ENCODE results near the gene RAB40B. TPM values are rescaled to one million over a fixed set of nuclear protein-coding genes. Genes with fewer than 3 reads are reported as not detected.

Gene RAB40B
- total RNA-seq, 1 experiment from 2014 or later = 3.2 TPM

DNA sequence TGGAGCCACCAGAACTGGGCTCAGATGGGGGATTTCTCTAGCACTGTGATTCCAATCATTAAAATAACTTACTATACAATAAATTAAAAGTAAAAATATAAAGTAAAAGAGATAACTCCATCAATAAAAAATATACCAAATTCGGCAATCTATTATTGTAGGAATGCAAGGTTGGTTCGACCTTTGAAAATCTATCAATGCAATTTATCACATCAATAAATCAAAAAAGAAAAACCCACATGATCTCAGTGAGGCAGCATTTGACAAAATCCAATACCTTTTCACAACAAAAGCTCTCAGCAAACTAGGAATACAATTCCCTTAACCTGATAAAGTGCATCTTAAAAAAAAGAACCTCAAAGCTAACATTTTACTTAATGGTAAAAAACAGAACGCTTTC, 17.0 kb downstream of the RAB40B start:
- H3K9me3 ChIP-seq (ENCODE audit: low read depth, low read length, poor library complexity, severe bottlenecking) = peaks cover 11% of the 10 kb centered on the region
- ChIA-PET CTCF (no interaction called here), POLR2A (ENCODE audit: low non-redundant PET) (no interaction called here)
- no peak overlapping the region for H3K4me3 ChIP-seq (ENCODE audit: low read depth, low read length, poor library complexity, severe bottlenecking)
- intact Hi-C loops (cut with micrococcal nuclease; ENCODE audit: unreplicated experiment) = no loop called here
- no peaks in the 10 kb centered on the region for H3K36me3 ChIP-seq (ENCODE audit: insufficient read depth, low read length, poor library complexity, severe bottlenecking)
- H3K27me3 ChIP-seq (replicated peaks; ENCODE audit: insufficient read depth, low read depth, low read length, poor library complexity) = no peaks in the 10 kb centered on the region
- no peak for DNase-seq (ENCODE audit: low spot score)
- no peak overlapping the region for H3K27ac ChIP-seq (ENCODE audit: low read depth, low read length, poor library complexity, severe bottlenecking)
- no TSS peak for BruUV-seq (replicated peaks)
- no peaks in the 10 kb centered on the region for H3K4me1 ChIP-seq (ENCODE audit: insufficient read depth, low read length, poor library complexity, severe bottlenecking)
- TF ChIP-seq, protein P1, sequence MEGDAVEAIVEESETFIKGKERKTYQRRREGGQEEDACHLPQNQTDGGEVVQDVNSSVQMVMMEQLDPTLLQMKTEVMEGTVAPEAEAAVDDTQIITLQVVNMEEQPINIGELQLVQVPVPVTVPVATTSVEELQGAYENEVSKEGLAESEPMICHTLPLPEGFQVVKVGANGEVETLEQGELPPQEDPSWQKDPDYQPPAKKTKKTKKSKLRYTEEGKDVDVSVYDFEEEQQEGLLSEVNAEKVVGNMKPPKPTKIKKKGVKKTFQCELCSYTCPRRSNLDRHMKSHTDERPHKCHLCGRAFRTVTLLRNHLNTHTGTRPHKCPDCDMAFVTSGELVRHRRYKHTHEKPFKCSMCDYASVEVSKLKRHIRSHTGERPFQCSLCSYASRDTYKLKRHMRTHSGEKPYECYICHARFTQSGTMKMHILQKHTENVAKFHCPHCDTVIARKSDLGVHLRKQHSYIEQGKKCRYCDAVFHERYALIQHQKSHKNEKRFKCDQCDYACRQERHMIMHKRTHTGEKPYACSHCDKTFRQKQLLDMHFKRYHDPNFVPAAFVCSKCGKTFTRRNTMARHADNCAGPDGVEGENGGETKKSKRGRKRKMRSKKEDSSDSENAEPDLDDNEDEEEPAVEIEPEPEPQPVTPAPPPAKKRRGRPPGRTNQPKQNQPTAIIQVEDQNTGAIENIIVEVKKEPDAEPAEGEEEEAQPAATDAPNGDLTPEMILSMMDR (conservative IDR thresholded peaks at IDR 0.05; ENCODE audit: low read depth, low read length) = no peak
- TF ChIP-seq EZH2 (IDR thresholded peaks at IDR 0.05; ENCODE audit: borderline replicate concordance, low read depth, low read length, poor library complexity, severe bottlenecking) = no peak

DNA sequence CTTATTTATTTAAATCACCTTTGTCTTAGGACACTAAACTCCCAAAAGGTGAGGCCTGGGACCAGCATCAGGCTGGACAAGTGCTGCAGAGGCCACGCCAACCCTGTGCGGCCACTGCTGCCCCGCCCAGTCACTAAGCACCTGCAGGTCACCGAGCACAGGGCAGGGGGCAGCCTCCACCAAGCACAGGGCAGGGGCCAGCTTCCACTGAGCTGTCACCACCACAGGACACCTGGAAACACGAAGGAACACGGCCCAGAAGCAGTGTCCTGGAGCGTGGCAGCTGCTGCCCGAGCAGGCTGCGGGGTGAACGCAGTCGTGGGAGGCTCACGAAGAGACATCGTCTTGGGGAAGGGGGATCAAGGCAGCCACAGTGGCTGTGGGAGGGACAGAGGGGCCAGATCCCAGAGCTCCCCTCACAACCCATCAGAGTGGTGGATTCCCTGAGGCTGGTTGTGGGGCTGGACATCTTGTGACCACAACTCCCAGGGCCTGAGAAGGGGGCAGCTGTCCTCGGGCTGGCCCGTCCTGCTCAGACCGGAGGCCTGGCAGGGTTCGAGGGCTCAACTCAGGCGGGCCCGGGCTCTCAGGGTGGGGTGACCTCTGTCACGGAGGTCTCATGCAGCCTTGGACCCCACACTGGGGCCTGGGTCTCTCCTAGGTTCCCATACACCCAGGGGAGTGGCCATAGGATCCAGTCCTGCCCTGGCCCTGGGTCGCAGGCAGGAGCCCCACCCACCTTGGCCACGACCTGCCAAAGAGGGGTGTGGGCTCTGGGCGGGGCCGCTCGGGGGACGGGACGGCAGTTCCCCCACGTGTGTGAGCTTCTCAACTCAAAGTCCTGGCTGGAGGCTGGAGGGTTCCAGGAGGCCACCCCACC, 18.7 kb downstream of the RAB40B start:
- TF ChIP-seq, protein P1 (conservative IDR thresholded peaks at IDR 0.05; ENCODE audit: low read depth, low read length) = no peak
- TF ChIP-seq EZH2 (IDR thresholded peaks at IDR 0.05; ENCODE audit: borderline replicate concordance, low read depth, low read length, poor library complexity, severe bottlenecking) = no peak
- H3K4me1 ChIP-seq (ENCODE audit: insufficient read depth, low read length, poor library complexity, severe bottlenecking) = no peaks in the 10 kb centered on the region
- ChIA-PET CTCF (no interaction called here), POLR2A (ENCODE audit: low non-redundant PET) (no interaction called here)
- BruUV-seq (replicated peaks) = no TSS peak
- no peak overlapping the region for H3K27ac ChIP-seq (ENCODE audit: low read depth, low read length, poor library complexity, severe bottlenecking)
- intact Hi-C loops (cut with micrococcal nuclease; ENCODE audit: unreplicated experiment) = no loop called here
- no peak overlapping the region for H3K4me3 ChIP-seq (ENCODE audit: low read depth, low read length, poor library complexity, severe bottlenecking)
- H3K9me3 ChIP-seq (ENCODE audit: low read depth, low read length, poor library complexity, severe bottlenecking) = peaks cover 11% of the 10 kb centered on the region
- no peak for DNase-seq (ENCODE audit: low spot score)
- no peaks in the 10 kb centered on the region for H3K36me3 ChIP-seq (ENCODE audit: insufficient read depth, low read length, poor library complexity, severe bottlenecking)
- no peaks in the 10 kb centered on the region for H3K27me3 ChIP-seq (replicated peaks; ENCODE audit: insufficient read depth, low read depth, low read length, poor library complexity)

DNA sequence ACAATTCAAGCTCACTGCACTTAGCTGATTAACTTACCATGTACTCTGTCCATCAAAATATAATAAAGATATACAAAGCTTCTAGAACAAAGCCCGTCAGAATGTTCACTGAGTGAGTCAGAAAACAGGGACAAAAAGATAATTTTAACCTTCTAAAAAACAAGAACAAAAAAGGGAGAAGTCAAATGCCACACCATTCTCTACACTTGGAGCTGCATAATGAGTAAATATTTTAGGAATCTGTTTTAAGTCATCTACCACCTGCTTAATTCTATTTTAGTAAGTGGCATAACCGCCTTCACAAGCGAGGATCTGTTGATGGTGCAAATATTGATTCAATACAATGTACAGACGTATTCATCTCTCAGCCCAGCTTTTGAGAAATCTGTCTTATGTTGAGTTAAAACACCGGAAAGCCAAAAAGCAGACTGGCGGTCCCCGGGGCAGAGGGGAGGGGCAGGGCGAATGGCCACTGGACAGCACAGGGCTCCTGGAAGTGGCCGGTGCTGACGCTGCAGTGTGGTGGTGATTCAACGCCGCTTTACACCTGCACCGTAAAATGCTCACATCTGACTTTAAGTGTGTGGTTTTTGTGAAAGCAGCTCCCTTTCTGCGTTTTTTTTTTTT, 20.1 kb downstream of the RAB40B start:
- intact Hi-C loops (cut with micrococcal nuclease; ENCODE audit: unreplicated experiment) = no loop called here
- CTCF ChIA-PET = no interaction called here
- no peak for DNase-seq (ENCODE audit: low spot score)

More for the DNA sequence above, 20.1 kb downstream of the RAB40B start:
- no TSS peak for BruUV-seq (replicated peaks)
- TF ChIP-seq, protein P1 (conservative IDR thresholded peaks at IDR 0.05; ENCODE audit: low read depth, low read length) = no peak
- no peak for TF ChIP-seq EZH2 (IDR thresholded peaks at IDR 0.05; ENCODE audit: borderline replicate concordance, low read depth, low read length, poor library complexity, severe bottlenecking)
- peaks cover 11% of the 10 kb centered on the region for H3K9me3 ChIP-seq (ENCODE audit: low read depth, low read length, poor library complexity, severe bottlenecking)
- H3K27ac ChIP-seq (ENCODE audit: low read depth, low read length, poor library complexity, severe bottlenecking) = no peak overlapping the region
- no peaks in the 10 kb centered on the region for H3K36me3 ChIP-seq (ENCODE audit: insufficient read depth, low read length, poor library complexity, severe bottlenecking)
- H3K4me1 ChIP-seq (ENCODE audit: insufficient read depth, low read length, poor library complexity, severe bottlenecking) = no peaks in the 10 kb centered on the region
- H3K4me3 ChIP-seq (ENCODE audit: low read depth, low read length, poor library complexity, severe bottlenecking) = no peak overlapping the region
- POLR2A ChIA-PET (ENCODE audit: low non-redundant PET) = interaction anchor here (0.6 to 0.7 kb wide), 2 partner anchors 20 to 46 kb away, joined by 9 to 13 read pairs; partner anchors contain the start of gene RAB40B
- H3K27me3 ChIP-seq (replicated peaks; ENCODE audit: insufficient read depth, low read depth, low read length, poor library complexity) = no peaks in the 10 kb centered on the region
